ENCODE data around the gene TRAF7. TPM values are rescaled to one million over a fixed set of nuclear protein-coding genes. Genes with fewer than 3 reads are reported as not detected.
A peak's percentile ranks its signal among the peaks of the same experiment; 100 is the strongest.

Gene TRAF7
- total RNA-seq, 1 experiment from 2014 or later: 44.9 TPM

GRCh38 chr16:2223942-2224486, 68.4 kb downstream of the TRAF7 start:
- Histone ChIP-seq H3K4me1 (ENCODE audit: insufficient read depth, low read length) (peaks cover 12% of the 10 kb centered on the region), H3K27me3 (ENCODE audit: low read length) (no peaks in the 10 kb centered on the region), H3K9me2 (replicated peaks; ENCODE audit: low read length) (no peaks in the 10 kb centered on the region), H4K20me1 (ENCODE audit: low read length) (peaks cover 9% of the 10 kb centered on the region; the same call in 1 of the 2 replicates), H3K4me3 (ENCODE audit: low read length) (peak overlapping the region; percentile 96), H3K4me2 (ENCODE audit: low read length) (peak overlapping the region; percentile 93), H3K27ac (ENCODE audit: low read length) (peak overlapping the region; percentile 45), H3F3A (ENCODE audit: low read length, unreplicated experiment) (no peaks in the 10 kb centered on the region), H3K9ac (ENCODE audit: low read length) (peak overlapping the region; percentile 97), H2AFZ (ENCODE audit: low read length) (peak overlapping the region; percentile 74), H3K36me3 (ENCODE audit: low read depth, low read length) (no peaks in the 10 kb centered on the region; the same call in 1 of the 2 replicates), H3K9me3 (ENCODE audit: low read length) (no peaks in the 10 kb centered on the region), H3K79me2 (ENCODE audit: low read length) (peaks cover 55% of the 10 kb centered on the region)
- DNase-seq: peak; percentile 39
- peak; percentile 43 for ATAC-seq
- intact Hi-C loops (cut with micrococcal nuclease): no loop called here
- ChIA-PET POLR2A (ENCODE audit: unreplicated experiment) (no interaction called here), CTCF (interaction anchor here (1.4 kb wide), 1 partner anchor 27 kb away, joined by 7 read pairs; the partner anchor contains the start of gene ECI1)
- TSS peak; percentile 56 for BruUV-seq (replicated peaks)
- TF ChIP-seq EZH2 (IDR thresholded peaks at IDR 0.05; ENCODE audit: low read length, unreplicated experiment) (no peak), EZH2phosphoT487 (IDR thresholded peaks at IDR 0.05; ENCODE audit: borderline replicate concordance, low read length) (no peak), CTCF (conservative IDR thresholded peaks at IDR 0.05; ENCODE audit: low read depth, low read length) (no peak)

- H3K9me3 ChIP-seq (ENCODE audit: low read length): no peaks in the 10 kb centered on the region
- H3K27ac ChIP-seq (ENCODE audit: low read length): no peak overlapping the region
- H2AFZ ChIP-seq (ENCODE audit: low read length): no peak overlapping the region
- peaks cover 12% of the 10 kb centered on the region for H3K4me1 ChIP-seq (ENCODE audit: insufficient read depth, low read length)
- H3K27me3 ChIP-seq (ENCODE audit: low read length): no peaks in the 10 kb centered on the region
- no peak for TF ChIP-seq EZH2 (IDR thresholded peaks at IDR 0.05; ENCODE audit: low read length, unreplicated experiment)
- TF ChIP-seq EZH2phosphoT487 (IDR thresholded peaks at IDR 0.05; ENCODE audit: borderline replicate concordance, low read length): no peak
- no peak for TF ChIP-seq CTCF (conservative IDR thresholded peaks at IDR 0.05; ENCODE audit: low read depth, low read length)
- intact Hi-C loops (cut with micrococcal nuclease): no loop called here
- ChIA-PET POLR2A (ENCODE audit: unreplicated experiment) (interaction anchor here (0.5 to 1.1 kb wide), 2 partner anchors 71 to 262 kb away, joined by 3 to 25 read pairs; partner anchors contain the start of genes RPS2 and TRAF7), CTCF (interaction anchor here (0.6 to 1.0 kb wide), 3 partner anchors 12 to 32 kb away, joined by 3 read pairs; partner anchors contain the start of gene PGP)
- no peak overlapping the region for H3K4me3 ChIP-seq (ENCODE audit: low read length)
- peak; percentile 41 for ATAC-seq
- peaks cover 9% of the 10 kb centered on the region; the same call in 1 of the 2 replicates for H4K20me1 ChIP-seq (ENCODE audit: low read length)
- no peaks in the 10 kb centered on the region; the same call in 1 of the 2 replicates for H3K36me3 ChIP-seq (ENCODE audit: low read depth, low read length)
- BruUV-seq (replicated peaks): no TSS peak
- H3K9me2 ChIP-seq (replicated peaks; ENCODE audit: low read length): no peaks in the 10 kb centered on the region
- H3K4me2 ChIP-seq (ENCODE audit: low read length): peak overlapping the region; percentile 68
- peak; percentile 53 for DNase-seq
- no peaks in the 10 kb centered on the region for H3F3A ChIP-seq (ENCODE audit: low read length, unreplicated experiment)
- peaks cover 55% of the 10 kb centered on the region for H3K79me2 ChIP-seq (ENCODE audit: low read length)
- H3K9ac ChIP-seq (ENCODE audit: low read length): no peak overlapping the region
Observed at GRCh38 chr16:2226245-2226793, 70.7 kb downstream of the TRAF7 start.

All from PC-3 (cell line).